ENCODE measurements around the gene NOG. TPM values are rescaled to one million over a fixed set of nuclear protein-coding genes. Genes with fewer than 3 reads are reported as not detected.

Gene NOG
- total RNA-seq, 6 experiments from 2014 or later = 0.11 to 0.29 TPM; not detected in 4

GRCh38 chr17:56601591-56601990, 8.1 kb downstream of the NOG start:
- DNase-seq (no peak), ATAC-seq (no peak)
- no peak for TF ChIP-seq POLR2A (IDR thresholded peaks at IDR 0.05)
- TF ChIP-seq, protein P1, sequence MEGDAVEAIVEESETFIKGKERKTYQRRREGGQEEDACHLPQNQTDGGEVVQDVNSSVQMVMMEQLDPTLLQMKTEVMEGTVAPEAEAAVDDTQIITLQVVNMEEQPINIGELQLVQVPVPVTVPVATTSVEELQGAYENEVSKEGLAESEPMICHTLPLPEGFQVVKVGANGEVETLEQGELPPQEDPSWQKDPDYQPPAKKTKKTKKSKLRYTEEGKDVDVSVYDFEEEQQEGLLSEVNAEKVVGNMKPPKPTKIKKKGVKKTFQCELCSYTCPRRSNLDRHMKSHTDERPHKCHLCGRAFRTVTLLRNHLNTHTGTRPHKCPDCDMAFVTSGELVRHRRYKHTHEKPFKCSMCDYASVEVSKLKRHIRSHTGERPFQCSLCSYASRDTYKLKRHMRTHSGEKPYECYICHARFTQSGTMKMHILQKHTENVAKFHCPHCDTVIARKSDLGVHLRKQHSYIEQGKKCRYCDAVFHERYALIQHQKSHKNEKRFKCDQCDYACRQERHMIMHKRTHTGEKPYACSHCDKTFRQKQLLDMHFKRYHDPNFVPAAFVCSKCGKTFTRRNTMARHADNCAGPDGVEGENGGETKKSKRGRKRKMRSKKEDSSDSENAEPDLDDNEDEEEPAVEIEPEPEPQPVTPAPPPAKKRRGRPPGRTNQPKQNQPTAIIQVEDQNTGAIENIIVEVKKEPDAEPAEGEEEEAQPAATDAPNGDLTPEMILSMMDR (IDR thresholded peaks at IDR 0.05) = no peak
- WGBS (ENCODE audit: insufficient coverage, low coverage, low lambda C conversion rate, missing lambda C conversion rate) = 50% methylated on average over 1 of the region's 1 CpG
- H3K27ac ChIP-seq = no peak overlapping the region
- H3K4me3 ChIP-seq = no peak overlapping the region
- no peaks in the 10 kb centered on the region for H3K9me3 ChIP-seq
- intact Hi-C loops (cut with DNase I) = no loop called here
- H3K4me1 ChIP-seq = peaks cover 0 to 11% (median 3%) of the 10 kb centered on the region in 4 donors
- no peaks in the 10 kb centered on the region for H3K36me3 ChIP-seq
- peaks cover 0 to 21% of the 10 kb centered on the region in 2 donors for H3K27me3 ChIP-seq

DNA sequence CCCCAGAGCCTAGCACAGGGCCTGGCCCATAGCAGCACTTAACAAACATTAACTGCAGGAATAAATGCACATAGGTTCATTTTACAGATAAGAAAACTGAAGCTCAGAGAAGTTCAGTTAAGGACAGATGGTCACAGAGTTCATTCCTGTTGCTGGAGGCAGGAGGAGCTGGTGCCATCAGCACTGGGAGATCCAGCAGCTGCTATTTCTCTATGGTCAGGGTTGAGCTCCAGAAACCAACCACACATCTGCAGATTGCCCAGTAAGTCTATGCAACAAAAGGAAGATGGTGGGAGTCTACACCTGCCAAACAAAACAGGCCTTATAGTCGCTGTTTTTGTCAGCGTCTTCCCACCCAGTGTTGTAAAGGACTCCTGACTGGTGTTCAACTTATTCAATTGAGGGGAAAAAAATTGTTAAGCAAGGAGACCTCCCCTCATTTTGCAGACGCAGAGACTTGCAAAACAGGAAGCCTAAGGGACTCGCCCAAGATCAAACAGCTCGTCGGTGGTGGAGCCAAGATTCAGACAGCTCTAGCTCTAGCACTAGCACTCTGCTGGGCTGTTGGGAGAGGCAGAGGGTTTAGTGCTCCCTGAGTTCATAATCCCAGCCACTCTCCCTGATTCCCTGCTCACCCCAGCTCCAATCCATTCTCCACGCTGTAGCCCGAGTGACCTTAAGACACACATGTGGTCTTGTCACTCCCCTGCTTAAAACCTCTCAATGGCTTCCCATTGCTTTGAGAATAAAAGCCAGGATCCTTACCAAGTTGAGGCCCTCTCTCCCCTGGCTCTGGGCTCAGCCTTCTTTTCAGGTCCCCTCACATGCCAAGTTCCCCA, 9.0 kb downstream of the NOG start:
- no peak for TF ChIP-seq POLR2A (IDR thresholded peaks at IDR 0.05)
- TF ChIP-seq, protein P1 (IDR thresholded peaks at IDR 0.05) = no peak
- no peak overlapping the region for H3K4me3 ChIP-seq
- H3K36me3 ChIP-seq = no peaks in the 10 kb centered on the region
- H3K27me3 ChIP-seq = peaks cover 0 to 14% of the 10 kb centered on the region in 2 donors
- intact Hi-C loops (cut with DNase I) = no loop called here
- 55% methylated on average over 8 of the region's 8 CpGs for WGBS (ENCODE audit: insufficient coverage, low coverage, low lambda C conversion rate, missing lambda C conversion rate)
- no peak for DNase-seq
- peaks cover 0 to 3% (median 0%) of the 10 kb centered on the region in 4 donors for H3K4me1 ChIP-seq
- no peak overlapping the region for H3K27ac ChIP-seq
- ATAC-seq = no peak
- H3K9me3 ChIP-seq = no peaks in the 10 kb centered on the region

DNA sequence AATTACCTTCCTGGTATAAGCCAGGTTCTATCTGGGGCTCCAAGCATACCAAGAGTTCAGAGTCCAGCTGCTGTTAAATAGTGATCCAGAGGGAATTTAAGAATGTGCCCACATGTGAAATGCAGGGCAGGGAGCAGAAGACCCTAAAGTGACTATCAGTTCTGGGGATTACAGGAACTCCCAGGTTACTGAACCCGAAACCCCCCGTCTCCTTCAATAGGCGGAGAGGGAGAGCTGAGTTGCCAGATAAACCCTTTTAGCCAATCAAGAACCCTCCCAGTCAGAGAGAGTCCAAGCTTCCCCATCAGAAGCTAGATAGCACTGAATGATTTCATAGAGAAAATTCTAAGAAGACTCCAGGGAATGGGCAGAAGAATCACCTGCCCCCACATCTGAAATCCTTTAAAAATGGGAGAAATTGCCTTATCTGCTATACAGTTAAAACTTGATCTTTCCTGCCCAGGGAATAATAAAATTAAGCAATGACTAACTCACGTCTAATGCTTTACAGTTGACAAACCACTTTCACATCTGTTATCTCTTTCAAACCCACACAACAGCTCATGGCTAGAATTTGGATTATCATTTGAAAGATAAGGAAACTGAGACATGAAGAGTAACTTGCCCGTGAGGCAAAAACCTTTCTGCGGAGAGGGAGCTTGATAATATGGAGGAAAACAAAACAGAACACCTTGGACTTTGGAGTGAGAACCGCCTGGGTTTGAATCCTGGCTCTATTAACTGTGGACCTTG, 10.2 kb downstream of the NOG start:
- Histone ChIP-seq H3K27ac (no peak overlapping the region), H3K9me3 (no peaks in the 10 kb centered on the region), H3K36me3 (no peaks in the 10 kb centered on the region), H3K4me3 (no peak overlapping the region), H3K4me1 (no peaks in the 10 kb centered on the region), H3K27me3 (peaks cover 0 to 11% of the 10 kb centered on the region in 2 donors)
- DNase-seq (no peak), ATAC-seq (no peak)
- TF ChIP-seq, protein P1 (IDR thresholded peaks at IDR 0.05) = no peak
- no peak for TF ChIP-seq POLR2A (IDR thresholded peaks at IDR 0.05)
- intact Hi-C loops (cut with DNase I) = no loop called here
- 28% methylated on average over 6 of the region's 7 CpGs for WGBS (ENCODE audit: insufficient coverage, low coverage, low lambda C conversion rate, missing lambda C conversion rate)

DNA sequence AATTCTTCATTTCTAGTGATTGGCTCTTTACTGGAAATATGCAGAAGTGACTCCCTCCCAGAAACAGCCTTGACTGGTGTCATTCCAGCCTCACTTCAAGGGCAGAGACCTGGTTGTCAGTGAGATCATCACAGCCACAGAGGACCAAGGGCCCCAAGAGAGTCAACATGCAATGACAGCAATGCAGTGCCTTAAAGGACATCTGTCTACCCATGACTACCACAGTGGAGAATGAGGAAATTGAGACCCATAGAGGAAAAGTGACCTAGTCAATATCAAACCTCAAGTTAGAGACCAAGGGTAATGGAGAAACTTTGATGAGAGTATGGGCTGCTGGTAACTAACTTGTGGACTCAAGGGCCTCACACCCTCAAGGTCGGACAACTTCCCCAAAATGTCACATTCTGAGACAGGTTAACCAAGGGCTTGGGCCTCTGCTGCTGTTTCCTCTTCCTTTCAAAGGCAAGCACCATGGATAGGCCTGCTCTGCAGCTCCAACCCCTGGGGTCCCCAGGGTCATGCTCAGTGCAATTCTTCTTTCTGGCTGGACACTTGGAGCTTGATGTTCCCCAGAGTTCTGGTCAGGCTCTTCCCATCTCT, 11.3 kb downstream of the NOG start:
- H3K27me3 ChIP-seq = peaks cover 0 to 6% of the 10 kb centered on the region in 2 donors
- H3K4me3 ChIP-seq = no peak overlapping the region
- TF ChIP-seq POLR2A (IDR thresholded peaks at IDR 0.05) = no peak
- TF ChIP-seq, protein P1 (IDR thresholded peaks at IDR 0.05) = no peak
- ATAC-seq (no peak), DNase-seq (no peak)
- H3K4me1 ChIP-seq = no peaks in the 10 kb centered on the region
- no peak overlapping the region for H3K27ac ChIP-seq
- intact Hi-C loops (cut with DNase I) = no loop called here
- H3K36me3 ChIP-seq = no peaks in the 10 kb centered on the region
- 57% methylated on average over 1 of the region's 1 CpG for WGBS (ENCODE audit: insufficient coverage, low coverage, low lambda C conversion rate, missing lambda C conversion rate)
- H3K9me3 ChIP-seq = no peaks in the 10 kb centered on the region
